Glutamatergic neuron (in vitro differentiated cells): ENCODE measurements around the gene PPT1. TPM values are rescaled to one million over a fixed set of nuclear protein-coding genes. Genes with fewer than 3 reads are reported as not detected.

Source experiments
- DNase-seq: peaks from one replicate; pipeline ENCODE4 v3.0.0; 2022
- H3K27ac Mint-ChIP-seq: one replicate; pipeline ENCODE4 v1.8.0; 2020; ENCODE audit warnings: mild to moderate bottlenecking, mixed read lengths, inconsistent platforms; ENCODE audit not compliant: unreplicated experiment
- H3K27me3 Mint-ChIP-seq: one replicate; pipeline ENCODE4 v1.8.0; 2020; ENCODE audit warnings: mild to moderate bottlenecking, moderate library complexity, mixed read lengths, inconsistent platforms; ENCODE audit not compliant: unreplicated experiment
- H3K36me3 Mint-ChIP-seq: one replicate; pipeline ENCODE4 v1.8.0; 2020; ENCODE audit warnings: mild to moderate bottlenecking, mixed read lengths, inconsistent platforms; ENCODE audit not compliant: unreplicated experiment
- H3K4me1 Mint-ChIP-seq: one replicate; pipeline ENCODE4 v1.8.0; 2020; ENCODE audit warnings: mild to moderate bottlenecking, low read depth, mixed read lengths, inconsistent platforms; ENCODE audit not compliant: unreplicated experiment
- H3K4me3 Mint-ChIP-seq: one replicate; pipeline ENCODE4 v1.8.0; 2020; ENCODE audit warnings: mild to moderate bottlenecking, mixed read lengths, inconsistent platforms; ENCODE audit not compliant: unreplicated experiment
- H3K9me3 Mint-ChIP-seq: one replicate; pipeline ENCODE4 v1.8.0; 2020; ENCODE audit warnings: mild to moderate bottlenecking, moderate library complexity, mixed read lengths, inconsistent platforms; ENCODE audit not compliant: unreplicated experiment
- CTCF ChIP-seq: fragments of 200-600 bp; sonication (generic); IDR thresholded peaks from one replicate; pipeline ENCODE4 v1.5.0; 2021; ENCODE audit not compliant: partially characterized antibody, unreplicated experiment
- total RNA-seq: library from RNA; stranded (reverse); fragmentation: NEBNext Ultra II Directional; extraction: Animal tissue kit (Norgen Biotek cat#: 25700); gene quantifications from one replicate; pipeline ENCODE4 v1.2.1, GENCODE V29; 2021; ENCODE audit not compliant: unreplicated experiment

Gene PPT1
- total RNA-seq, 1 donor from 2014 or later, result 32.5 TPM

- H3K27ac Mint-ChIP-seq, result no peak overlapping the region
- H3K36me3 Mint-ChIP-seq, result peaks cover 1% of the 10 kb centered on the region
- TF ChIP-seq CTCF, result no peak
- DNase-seq, result no peak
- no peak overlapping the region for H3K4me3 Mint-ChIP-seq
- H3K4me1 Mint-ChIP-seq, result no peaks in the 10 kb centered on the region
- no peaks in the 10 kb centered on the region for H3K9me3 Mint-ChIP-seq
- no peaks in the 10 kb centered on the region for H3K27me3 Mint-ChIP-seq
These were observed 24.9 kb downstream of the PPT1 start for GRCh38 chr1:40072142-40072541.

- H3K36me3 Mint-ChIP-seq, result peaks cover 4% of the 10 kb centered on the region
- H3K27me3 Mint-ChIP-seq, result no peaks in the 10 kb centered on the region
- TF ChIP-seq CTCF, result no peak
- no peak overlapping the region for H3K4me3 Mint-ChIP-seq
- H3K4me1 Mint-ChIP-seq, result no peaks in the 10 kb centered on the region
- H3K27ac Mint-ChIP-seq, result no peak overlapping the region
- no peaks in the 10 kb centered on the region for H3K9me3 Mint-ChIP-seq
- no peak for DNase-seq
These were observed 29.2 kb downstream of the PPT1 start for GRCh38 chr1:40067851-40068250.

GRCh38 chr1:40067023-40067422 is 30.0 kb downstream of the PPT1 start:
- no peaks in the 10 kb centered on the region for H3K9me3 Mint-ChIP-seq
- DNase-seq, result no peak
- H3K4me3 Mint-ChIP-seq, result no peak overlapping the region
- H3K36me3 Mint-ChIP-seq, result peaks cover 4% of the 10 kb centered on the region
- no peaks in the 10 kb centered on the region for H3K4me1 Mint-ChIP-seq
- H3K27me3 Mint-ChIP-seq, result no peaks in the 10 kb centered on the region
- H3K27ac Mint-ChIP-seq, result no peak overlapping the region
- TF ChIP-seq CTCF, result no peak

GRCh38 chr1:40064797-40065499 is 32.1 kb downstream of the PPT1 start:
- TF ChIP-seq CTCF, result no peak
- no peak overlapping the region for H3K4me3 Mint-ChIP-seq
- H3K27me3 Mint-ChIP-seq, result no peaks in the 10 kb centered on the region
- H3K9me3 Mint-ChIP-seq, result no peaks in the 10 kb centered on the region
- H3K36me3 Mint-ChIP-seq, result peaks cover 4% of the 10 kb centered on the region
- DNase-seq, result no peak
- no peak overlapping the region for H3K27ac Mint-ChIP-seq
- H3K4me1 Mint-ChIP-seq, result no peaks in the 10 kb centered on the region

GRCh38 chr1:40059960-40060750 is 36.9 kb downstream of the PPT1 start:
- Mint-ChIP-seq H3K36me3 (no peaks in the 10 kb centered on the region), H3K4me3 (no peak overlapping the region), H3K9me3 (no peaks in the 10 kb centered on the region), H3K4me1 (no peaks in the 10 kb centered on the region), H3K27me3 (no peaks in the 10 kb centered on the region), H3K27ac (no peak overlapping the region)
- no peak for DNase-seq
- no peak for TF ChIP-seq CTCF
